Activated CD4-positive, alpha-beta T cell treated with anti-CD3 and anti-CD28 coated beads, Interleukin-2, amount 50 U/mL, for 4 hours (primary cell): ENCODE results near the gene COX20.

Source experiments
- DNase-seq, 2 experiments: peaks; one replicate each; pipeline ENCODE4 v3.0.0-alpha.2; 2020

Gene COX20

GRCh38 chr1:244854166-244854565 is 18.7 kb downstream of the COX20 start:
- DNase-seq = no peak

- DNase-seq = no peak
These were observed 19.6 kb downstream of the COX20 start for GRCh38 chr1:244854865-244855578.

- no peak for DNase-seq
These were observed 22.3 kb downstream of the COX20 start for GRCh38 chr1:244857761-244858160.

- DNase-seq = no peak
These were observed 22.9 kb downstream of the COX20 start for GRCh38 chr1:244858357-244858756.

- DNase-seq = no peak
These were observed 24.6 kb downstream of the COX20 start for GRCh38 chr1:244860078-244860477.

- no peak for DNase-seq
These were observed 25.6 kb downstream of the COX20 start for GRCh38 chr1:244860914-244861610.

- DNase-seq = no peak
These were observed 26.2 kb downstream of the COX20 start for GRCh38 chr1:244861683-244862082.

GRCh38 chr1:244862354-244862698 is 26.9 kb downstream of the COX20 start:
- no peak for DNase-seq

GRCh38 chr1:244862699-244863490 is 27.4 kb downstream of the COX20 start:
- DNase-seq = peak; percentile 98

GRCh38 chr1:244863491-244864252 is 28.2 kb downstream of the COX20 start:
- DNase-seq = peak; percentile 30 to 35

- DNase-seq = peak; percentile 92
These were observed 29.0 kb downstream of the COX20 start, which contains the start of gene HNRNPU for GRCh38 chr1:244864253-244865027. Gene HNRNPU, minus strand, starts transcription at chr1:244864543. Its CDS starts 236 bp downstream, at chr1:244864307.

GRCh38 chr1:244865028-244865371 is 29.5 kb downstream of the COX20 start:
- peak; percentile 12 for DNase-seq

- no peak for DNase-seq
These were observed 30.4 kb downstream of the COX20 start for GRCh38 chr1:244865820-244866219.

GRCh38 chr1:244866355-244866754 is 30.9 kb downstream of the COX20 start:
- no peak for DNase-seq

GRCh38 chr1:244868484-244869363 is 33.3 kb downstream of the COX20 start:
- no peak for DNase-seq

- no peak for DNase-seq
These were observed 33.9 kb downstream of the COX20 start for GRCh38 chr1:244869364-244869827.

GRCh38 chr1:244869950-244870349 is 34.5 kb downstream of the COX20 start:
- no peak for DNase-seq

- DNase-seq = no peak
These were observed 39.6 kb downstream of the COX20 start for GRCh38 chr1:244874974-244875579.

GRCh38 chr1:244876228-244876910 is 40.9 kb downstream of the COX20 start:
- DNase-seq = no peak

- DNase-seq = no peak
These were observed 43.2 kb downstream of the COX20 start for GRCh38 chr1:244878681-244879080.
